Mesendoderm (in vitro differentiated cells): ENCODE data around the gene ACTL7B.

Experiments
- DNase-seq: peaks from one replicate; pipeline ENCODE4 v3.0.0; 2013
- H2AK5ac ChIP-seq: 2 replicates; pipeline ENCODE4 v1.6.1; 2013; ENCODE audit warnings: low read length, inconsistent platforms
- H2BK120ac ChIP-seq: 2 replicates; pipeline ENCODE4 v1.6.1; 2013; ENCODE audit warnings: low read depth, mild to moderate bottlenecking, low read length, moderate library complexity, mixed read lengths
- H2BK15ac ChIP-seq: replicated peaks from 2 replicates; pipeline ENCODE4 v1.6.1; 2013; ENCODE audit warnings: low read depth, mild to moderate bottlenecking, moderate library complexity
- H2BK5ac ChIP-seq: 2 replicates; pipeline ENCODE4 v1.6.1; 2013; ENCODE audit warnings: low read length, inconsistent platforms
- H3K18ac ChIP-seq: 2 replicates; pipeline ENCODE4 v1.6.1; 2013; ENCODE audit warnings: mild to moderate bottlenecking, low read length, mixed read lengths
- H3K23ac ChIP-seq: one replicate; pipeline ENCODE4 v1.6.1; 2013; ENCODE audit warnings: low read length
- H3K27ac ChIP-seq: 2 replicates; pipeline ENCODE4 v1.5.1; 2013; ENCODE audit warnings: low read depth, mild to moderate bottlenecking, inconsistent platforms, low read length, moderate library complexity
- H3K27me3 ChIP-seq: 2 replicates; pipeline ENCODE4 v1.6.1; 2013; ENCODE audit warnings: low read length, control low read depth, mild to moderate bottlenecking, inconsistent platforms; ENCODE audit not compliant: insufficient read depth, poor library complexity
- H3K36me3 ChIP-seq: 2 replicates; pipeline ENCODE4 v1.6.1; 2013; ENCODE audit warnings: low read length, inconsistent platforms; ENCODE audit not compliant: control insufficient read depth, insufficient read depth
- H3K4ac ChIP-seq: one replicate; pipeline ENCODE4 v1.6.1; 2013; ENCODE audit warnings: low read depth, mild to moderate bottlenecking, low read length, moderate library complexity
- H3K4me1 ChIP-seq: 2 replicates; pipeline ENCODE4 v1.6.1; 2013; ENCODE audit warnings: low read depth, low read length, inconsistent platforms; ENCODE audit not compliant: control insufficient read depth
- H3K4me2 ChIP-seq: 2 replicates; pipeline ENCODE4 v1.6.1; 2013; ENCODE audit warnings: low read length
- H3K4me3 ChIP-seq: 2 replicates; pipeline ENCODE4 v1.5.1; 2013; ENCODE audit warnings: mild to moderate bottlenecking, low read length
- H3K56ac ChIP-seq: one replicate; pipeline ENCODE4 v1.6.1; 2013; ENCODE audit warnings: low read length
- H3K79me1 ChIP-seq: 2 replicates; pipeline ENCODE4 v1.6.1; 2013; ENCODE audit warnings: low read length, inconsistent platforms
- H3K79me2 ChIP-seq: 2 replicates; pipeline ENCODE4 v1.6.1; 2013; ENCODE audit warnings: mild to moderate bottlenecking, low read length; ENCODE audit not compliant: control insufficient read depth, insufficient read depth
- H3K9ac ChIP-seq: 2 replicates; pipeline ENCODE4 v1.6.1; 2013; ENCODE audit warnings: low read length, inconsistent platforms
- H4K5ac ChIP-seq: one replicate; pipeline ENCODE4 v1.6.1; 2013; ENCODE audit warnings: low read length
- H4K8ac ChIP-seq: one replicate; pipeline ENCODE4 v1.6.1; 2013; ENCODE audit warnings: low read depth, mild to moderate bottlenecking, control low read depth, low read length, moderate library complexity
- WGBS: extraction: QIAGEN DNeasy Blood & Tissue Kit; methylation state at CpG from one replicate; pipeline ENCODE4 v1.1.7; 2013; ENCODE audit warnings: low lambda C conversion rate, missing lambda C conversion rate; ENCODE audit not compliant: insufficient coverage; ENCODE audit errors: extremely low coverage; 5-methylcytosine and 5-hydroxymethylcytosine counted together

The ACTL7B gene

GRCh38 chr9:108860764-108861163, 5.0 kb upstream of the ACTL7B start:
- no peak overlapping the region for H3K23ac ChIP-seq
- no peak overlapping the region for H3K4me2 ChIP-seq
- no peak overlapping the region for H4K8ac ChIP-seq
- H3K4me3 ChIP-seq = no peak overlapping the region
- H3K27ac ChIP-seq = no peak overlapping the region
- H3K79me2 ChIP-seq = no peaks in the 10 kb centered on the region
- no peaks in the 10 kb centered on the region for H3K27me3 ChIP-seq
- DNase-seq = no peak
- no peak overlapping the region for H4K5ac ChIP-seq
- no peak overlapping the region for H3K56ac ChIP-seq
- no peak overlapping the region for H3K18ac ChIP-seq
- H3K4me1 ChIP-seq = no peaks in the 10 kb centered on the region
- no peak overlapping the region for H2BK5ac ChIP-seq
- no peak overlapping the region for H3K4ac ChIP-seq
- H2BK15ac ChIP-seq = no peak overlapping the region
- no peak overlapping the region for H3K9ac ChIP-seq
- H2BK120ac ChIP-seq = no peak overlapping the region
- H2AK5ac ChIP-seq = no peak overlapping the region
- no peaks in the 10 kb centered on the region for H3K36me3 ChIP-seq
- no CpG with 5 or more reads among the region's 2 CpGs for WGBS
- H3K79me1 ChIP-seq = no peaks in the 10 kb centered on the region

DNA sequence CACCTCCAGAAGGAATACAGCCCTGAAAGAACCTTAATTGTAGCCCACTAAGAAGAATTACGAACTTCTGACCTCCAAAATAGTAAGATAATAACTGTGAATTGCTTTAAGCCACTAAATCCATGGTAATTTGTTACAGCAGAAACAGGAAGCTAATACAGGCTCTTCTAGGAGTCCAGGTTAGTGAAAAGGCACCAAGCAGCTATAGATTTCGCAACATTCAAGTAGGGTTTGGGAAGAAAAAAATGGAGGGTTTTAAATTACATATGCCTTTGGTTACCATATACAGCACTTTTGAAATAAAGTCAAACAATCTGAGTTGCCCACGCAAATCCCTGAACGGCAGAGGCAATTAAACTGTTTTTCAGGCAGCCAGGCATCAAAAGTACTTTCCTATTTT, 4.6 kb upstream of the ACTL7B start:
- H3K4me3 ChIP-seq = no peak overlapping the region
- no peak overlapping the region for H3K9ac ChIP-seq
- H3K27ac ChIP-seq = no peak overlapping the region
- no peaks in the 10 kb centered on the region for H3K79me1 ChIP-seq
- no peak overlapping the region for H3K56ac ChIP-seq
- DNase-seq = no peak
- H3K4me2 ChIP-seq = no peak overlapping the region
- no peak overlapping the region for H3K4ac ChIP-seq
- no peak overlapping the region for H2BK120ac ChIP-seq
- H3K23ac ChIP-seq = no peak overlapping the region
- no peak overlapping the region for H4K5ac ChIP-seq
- no peaks in the 10 kb centered on the region for H3K27me3 ChIP-seq
- no peak overlapping the region for H2AK5ac ChIP-seq
- no peaks in the 10 kb centered on the region for H3K36me3 ChIP-seq
- no CpG with 5 or more reads among the region's 4 CpGs for WGBS
- H3K4me1 ChIP-seq = no peaks in the 10 kb centered on the region
- no peak overlapping the region for H4K8ac ChIP-seq
- no peak overlapping the region for H2BK5ac ChIP-seq
- no peaks in the 10 kb centered on the region for H3K79me2 ChIP-seq
- H2BK15ac ChIP-seq = no peak overlapping the region
- H3K18ac ChIP-seq = no peak overlapping the region

GRCh38 chr9:108859459-108860114, 3.8 kb upstream of the ACTL7B start:
- no peak overlapping the region for H2AK5ac ChIP-seq
- H3K23ac ChIP-seq = no peak overlapping the region
- no peak for DNase-seq
- H3K27ac ChIP-seq = no peak overlapping the region
- no peak overlapping the region for H3K9ac ChIP-seq
- whole genome bisulfite sequencing = no CpG with 5 or more reads among the region's 3 CpGs
- H3K79me2 ChIP-seq = no peaks in the 10 kb centered on the region
- no peak overlapping the region for H2BK5ac ChIP-seq
- H3K18ac ChIP-seq = no peak overlapping the region
- H3K4ac ChIP-seq = no peak overlapping the region
- H3K79me1 ChIP-seq = no peaks in the 10 kb centered on the region
- H3K27me3 ChIP-seq = no peaks in the 10 kb centered on the region
- no peak overlapping the region for H2BK15ac ChIP-seq
- no peak overlapping the region for H3K56ac ChIP-seq
- H2BK120ac ChIP-seq = no peak overlapping the region
- no peaks in the 10 kb centered on the region for H3K36me3 ChIP-seq
- no peaks in the 10 kb centered on the region for H3K4me1 ChIP-seq
- H3K4me3 ChIP-seq = no peak overlapping the region
- no peak overlapping the region for H4K5ac ChIP-seq
- no peak overlapping the region for H3K4me2 ChIP-seq
- H4K8ac ChIP-seq = no peak overlapping the region

- H3K4me2 ChIP-seq = no peak overlapping the region
- no peak overlapping the region for H3K4ac ChIP-seq
- H2BK15ac ChIP-seq = no peak overlapping the region
- no peak overlapping the region for H3K56ac ChIP-seq
- H3K9ac ChIP-seq = no peak overlapping the region
- no peak overlapping the region for H3K18ac ChIP-seq
- H3K27ac ChIP-seq = no peak overlapping the region
- H4K8ac ChIP-seq = no peak overlapping the region
- no peak overlapping the region for H2BK5ac ChIP-seq
- no peaks in the 10 kb centered on the region for H3K4me1 ChIP-seq
- no peaks in the 10 kb centered on the region for H3K79me2 ChIP-seq
- no peaks in the 10 kb centered on the region for H3K27me3 ChIP-seq
- H3K79me1 ChIP-seq = no peaks in the 10 kb centered on the region
- H3K36me3 ChIP-seq = no peaks in the 10 kb centered on the region
- H3K23ac ChIP-seq = no peak overlapping the region
- H2BK120ac ChIP-seq = no peak overlapping the region
- H2AK5ac ChIP-seq = no peak overlapping the region
- DNase-seq = no peak
- no peak overlapping the region for H4K5ac ChIP-seq
- WGBS = no CpG with 5 or more reads among the region's 6 CpGs
- H3K4me3 ChIP-seq = no peak overlapping the region
Observed at GRCh38 chr9:108857572-108857971, 1.8 kb upstream of the ACTL7B start.

GRCh38 chr9:108855529-108855886, 278 bp downstream of the ACTL7B start:
- no peak for DNase-seq
- Histone ChIP-seq H2BK5ac (no peak overlapping the region), H4K5ac (no peak overlapping the region), H3K4me3 (no peak overlapping the region), H3K79me2 (no peaks in the 10 kb centered on the region), H2BK15ac (no peak overlapping the region), H2AK5ac (no peak overlapping the region), H3K18ac (no peak overlapping the region), H3K4ac (no peak overlapping the region), H3K9ac (no peak overlapping the region), H3K36me3 (no peaks in the 10 kb centered on the region), H3K23ac (no peak overlapping the region), H3K4me1 (no peaks in the 10 kb centered on the region), H3K79me1 (no peaks in the 10 kb centered on the region), H2BK120ac (no peak overlapping the region), H4K8ac (no peak overlapping the region), H3K27me3 (no peaks in the 10 kb centered on the region), H3K27ac (no peak overlapping the region), H3K56ac (no peak overlapping the region), H3K4me2 (no peak overlapping the region)
- WGBS = no CpG with 5 or more reads among the region's 25 CpGs
